Activated CD4-positive, alpha-beta memory T cell treated with anti-CD3 and anti-CD28 coated beads, Interleukin-2, amount 10 ng/mL, durations not matched to agents 7 days and 5 days (primary cell): Measurements from ENCODE around the gene RAD51B. TPM values are rescaled to one million over a fixed set of nuclear protein-coding genes. Genes with fewer than 3 reads are reported as not detected.

ENCODE experiments used
- CTCF ChIA-PET: fragments of 350-600 bp; sonication (Branson Sonifier 250); formaldehyde crosslinking; loops from one replicate; lab custom pipeline; 2021; ENCODE audit warnings: antibody characterized with exemption, inconsistent platforms; lab: Charles Lee
- POLR2A ChIA-PET: fragments of 350-600 bp; sonication (Branson Sonifier 250); formaldehyde crosslinking; loops from one replicate; lab custom pipeline; 2021; ENCODE audit warnings: antibody characterized with exemption; lab: Charles Lee
- DNase-seq: peaks from one replicate; pipeline ENCODE4 v3.0.0-alpha.2; 2020
- H3K27ac Mint-ChIP-seq: one replicate; pipeline ENCODE4 v1.8.0; 2021; ENCODE audit warnings: mild to moderate bottlenecking, mixed read lengths
- H3K27me3 Mint-ChIP-seq: one replicate; pipeline ENCODE4 v1.8.0; 2021; ENCODE audit warnings: mixed read lengths
- H3K36me3 Mint-ChIP-seq: one replicate; pipeline ENCODE4 v1.8.0; 2021; ENCODE audit warnings: low read depth, mixed read lengths
- H3K4me1 Mint-ChIP-seq: one replicate; pipeline ENCODE4 v1.8.0; 2021; ENCODE audit warnings: mixed read lengths
- H3K4me3 Mint-ChIP-seq: one replicate; pipeline ENCODE4 v1.8.0; 2021; ENCODE audit warnings: mild to moderate bottlenecking, mixed read lengths
- H3K9me3 Mint-ChIP-seq: one replicate; pipeline ENCODE4 v1.8.0; 2021; ENCODE audit warnings: mixed read lengths
- total RNA-seq, 2 experiments: library from RNA; stranded (reverse); gene quantifications; one replicate each; pipeline ENCODE4 v1.2.3, GENCODE V29; 2021

The RAD51B gene
- total RNA-seq, 2 experiments from 2014 or later = 33.1 to 40.8 TPM

DNA sequence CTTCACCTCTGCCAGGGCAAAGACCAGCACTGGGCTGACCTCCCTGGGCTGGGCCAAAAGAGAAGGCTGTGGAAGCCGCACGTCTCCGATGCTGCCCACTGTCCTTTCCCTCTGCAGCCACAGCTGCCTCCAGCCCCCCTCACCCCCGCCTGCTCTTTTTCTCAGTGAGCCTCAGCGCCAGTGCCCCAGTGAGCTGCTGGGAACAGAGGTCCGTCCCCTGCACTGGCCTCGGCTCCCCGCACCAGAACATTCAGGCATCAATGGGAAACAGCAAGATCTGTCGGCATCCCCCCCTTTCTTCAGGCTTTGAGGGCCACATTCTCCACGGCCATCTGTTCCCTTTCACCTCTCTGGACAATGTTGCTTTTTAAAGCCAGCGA is 575.2 kb downstream of the RAD51B start:
- no peaks in the 10 kb centered on the region for H3K4me1 Mint-ChIP-seq
- POLR2A ChIA-PET = no interaction called here
- CTCF ChIA-PET = no interaction called here
- H3K27ac Mint-ChIP-seq = no peak overlapping the region
- no peak overlapping the region for H3K4me3 Mint-ChIP-seq
- no peaks in the 10 kb centered on the region for H3K9me3 Mint-ChIP-seq
- no peaks in the 10 kb centered on the region for H3K36me3 Mint-ChIP-seq
- H3K27me3 Mint-ChIP-seq = no peaks in the 10 kb centered on the region
- no peak for DNase-seq

DNA sequence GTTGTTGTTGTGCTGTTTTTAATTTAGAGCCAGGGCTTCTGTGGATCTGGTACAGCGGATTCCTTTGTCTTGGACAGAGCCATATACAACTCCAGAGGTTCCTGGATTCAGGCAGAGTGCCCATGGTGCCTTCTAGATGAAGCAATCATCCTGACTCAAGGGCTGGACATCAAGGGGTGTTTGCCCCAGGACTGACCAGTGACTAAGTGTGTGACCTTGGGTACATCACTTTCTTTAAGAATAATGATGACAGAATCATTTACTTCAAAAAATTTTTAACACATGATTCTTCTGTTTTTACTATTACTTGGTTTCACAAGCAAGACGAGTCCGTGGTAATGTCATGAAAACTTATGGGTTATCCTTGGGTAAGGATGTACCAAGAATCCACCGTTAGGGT is 576.0 kb downstream of the RAD51B start:
- H3K36me3 Mint-ChIP-seq = no peaks in the 10 kb centered on the region
- no peak overlapping the region for H3K27ac Mint-ChIP-seq
- H3K4me3 Mint-ChIP-seq = no peak overlapping the region
- H3K4me1 Mint-ChIP-seq = no peaks in the 10 kb centered on the region
- H3K27me3 Mint-ChIP-seq = no peaks in the 10 kb centered on the region
- H3K9me3 Mint-ChIP-seq = no peaks in the 10 kb centered on the region
- no peak for DNase-seq
- POLR2A ChIA-PET = no interaction called here
- CTCF ChIA-PET = no interaction called here

DNA sequence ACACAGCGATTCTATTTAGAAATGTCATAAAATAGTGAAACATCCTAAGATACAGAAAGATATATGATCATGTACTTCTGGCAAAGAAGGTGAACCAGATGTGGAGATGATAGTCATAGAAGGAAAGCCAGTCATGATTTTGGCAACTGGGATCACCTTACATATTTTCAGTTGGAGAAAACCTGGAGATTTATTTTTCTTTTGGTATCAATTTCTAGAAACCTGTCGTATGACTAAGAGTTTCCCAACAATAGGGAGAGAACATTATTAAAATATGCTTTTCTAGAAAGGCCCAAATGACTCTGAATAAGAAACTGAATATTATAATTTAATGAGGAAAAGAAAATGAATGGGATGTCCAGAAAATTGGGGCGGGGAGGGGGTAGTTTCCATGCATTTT is 576.9 kb downstream of the RAD51B start:
- CTCF ChIA-PET = no interaction called here

DNA sequence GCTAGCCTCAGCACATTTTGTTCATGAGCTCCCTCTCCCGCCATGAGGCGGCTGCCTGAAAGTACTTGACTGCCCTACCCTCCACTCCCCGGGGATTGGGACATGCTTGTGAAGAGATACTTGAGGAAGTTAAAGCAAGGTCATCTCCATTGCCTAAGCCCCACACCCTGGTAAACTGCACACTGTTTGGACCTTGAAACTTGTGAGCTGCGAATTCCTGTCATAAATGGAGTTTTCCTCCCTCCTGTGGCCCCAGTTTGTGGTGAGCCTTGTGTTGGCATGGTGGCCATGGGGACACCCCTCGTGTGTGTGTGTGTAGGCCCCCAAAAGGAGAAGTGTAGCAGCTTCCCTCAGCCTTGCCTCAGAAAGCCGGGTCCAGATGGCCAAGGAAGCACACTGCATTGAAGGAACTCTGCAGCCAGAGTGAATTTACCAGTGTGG is 577.8 kb downstream of the RAD51B start:
- Mint-ChIP-seq H3K27ac (no peak overlapping the region), H3K9me3 (no peaks in the 10 kb centered on the region), H3K27me3 (no peaks in the 10 kb centered on the region), H3K4me3 (no peak overlapping the region), H3K4me1 (peaks cover 5% of the 10 kb centered on the region), H3K36me3 (no peaks in the 10 kb centered on the region)
- no peak for DNase-seq
- ChIA-PET POLR2A (no interaction called here), CTCF (no interaction called here)

More for the DNA sequence above, 576.9 kb downstream of the RAD51B start:
- H3K36me3 Mint-ChIP-seq = no peaks in the 10 kb centered on the region
- peaks cover 2% of the 10 kb centered on the region for H3K4me1 Mint-ChIP-seq
- no peak for DNase-seq
- POLR2A ChIA-PET = no interaction called here
- H3K27me3 Mint-ChIP-seq = no peaks in the 10 kb centered on the region
- no peak overlapping the region for H3K4me3 Mint-ChIP-seq
- no peak overlapping the region for H3K27ac Mint-ChIP-seq
- H3K9me3 Mint-ChIP-seq = no peaks in the 10 kb centered on the region

DNA sequence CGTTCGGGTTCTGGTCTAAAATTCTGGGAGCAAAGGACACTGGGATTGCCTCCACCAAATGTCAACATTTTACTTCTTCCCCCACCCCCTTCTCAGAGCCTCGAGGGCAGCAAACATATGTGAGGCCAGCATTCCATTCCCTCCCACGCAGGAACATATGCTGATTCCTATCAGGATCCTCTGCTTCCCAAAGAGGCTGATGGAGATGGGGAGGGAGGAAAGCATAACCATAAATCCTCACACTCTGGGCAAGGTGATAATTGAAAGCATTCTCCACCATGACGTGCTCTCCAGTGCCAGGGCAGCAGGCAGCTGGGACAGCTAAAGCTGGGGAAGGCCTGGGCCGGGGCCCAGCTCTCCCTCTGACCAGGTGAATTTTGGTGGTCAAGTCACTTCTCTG is 578.2 kb downstream of the RAD51B start:
- no peaks in the 10 kb centered on the region for H3K36me3 Mint-ChIP-seq
- H3K27me3 Mint-ChIP-seq = no peaks in the 10 kb centered on the region
- peaks cover 5% of the 10 kb centered on the region for H3K4me1 Mint-ChIP-seq
- no peak for DNase-seq
- ChIA-PET POLR2A (no interaction called here), CTCF (no interaction called here)
- H3K27ac Mint-ChIP-seq = no peak overlapping the region
- H3K9me3 Mint-ChIP-seq = no peaks in the 10 kb centered on the region
- H3K4me3 Mint-ChIP-seq = no peak overlapping the region

DNA sequence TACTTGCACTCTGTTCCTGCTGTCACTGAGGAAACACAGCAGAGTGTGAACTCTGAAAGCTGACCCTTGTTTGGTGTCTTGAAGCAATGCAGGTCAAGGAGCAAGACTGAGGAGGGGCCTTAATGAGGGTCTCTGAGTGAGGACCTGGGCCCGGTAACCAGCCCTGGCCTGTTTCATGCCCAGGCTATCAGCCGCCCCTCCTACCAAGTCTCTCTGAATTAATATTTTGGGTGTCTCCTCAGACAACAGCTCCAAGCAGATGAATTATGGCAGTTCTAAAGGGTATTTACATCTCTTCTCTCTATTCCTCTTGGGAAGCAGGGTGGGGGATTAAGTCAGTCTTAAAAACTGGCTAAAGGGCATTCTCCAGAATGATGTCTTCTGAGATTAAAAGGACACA is 578.8 kb downstream of the RAD51B start:
- Mint-ChIP-seq H3K36me3 (no peaks in the 10 kb centered on the region), H3K27me3 (no peaks in the 10 kb centered on the region), H3K4me1 (peaks cover 5% of the 10 kb centered on the region), H3K4me3 (no peak overlapping the region), H3K27ac (no peak overlapping the region), H3K9me3 (no peaks in the 10 kb centered on the region)
- ChIA-PET CTCF (no interaction called here), POLR2A (no interaction called here)
- DNase-seq = no peak

DNA sequence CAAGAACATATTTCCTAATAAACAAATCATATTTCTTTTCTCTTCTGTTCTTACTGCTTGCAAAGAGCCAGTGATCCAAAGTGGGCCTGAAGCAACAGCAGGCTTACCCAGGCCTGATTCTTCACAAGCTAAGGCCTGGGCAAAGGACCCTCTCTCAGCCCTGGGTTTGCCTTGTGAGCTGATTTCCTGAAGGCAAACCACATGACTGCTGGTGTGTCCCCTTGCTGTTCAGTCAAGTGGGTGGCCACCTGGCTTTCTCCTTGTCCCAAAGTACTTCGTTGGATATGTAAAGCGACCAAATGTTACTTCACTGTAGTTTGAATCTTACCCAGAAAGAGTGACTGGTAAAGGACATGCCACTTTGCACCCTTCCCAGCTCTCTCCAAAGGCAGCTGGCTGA is 580.4 kb downstream of the RAD51B start:
- no peaks in the 10 kb centered on the region for H3K9me3 Mint-ChIP-seq
- H3K4me1 Mint-ChIP-seq = peaks cover 18% of the 10 kb centered on the region
- DNase-seq = no peak
- no peaks in the 10 kb centered on the region for H3K27me3 Mint-ChIP-seq
- H3K36me3 Mint-ChIP-seq = no peaks in the 10 kb centered on the region
- no peak overlapping the region for H3K27ac Mint-ChIP-seq
- H3K4me3 Mint-ChIP-seq = no peak overlapping the region
- ChIA-PET POLR2A (no interaction called here), CTCF (no interaction called here)

DNA sequence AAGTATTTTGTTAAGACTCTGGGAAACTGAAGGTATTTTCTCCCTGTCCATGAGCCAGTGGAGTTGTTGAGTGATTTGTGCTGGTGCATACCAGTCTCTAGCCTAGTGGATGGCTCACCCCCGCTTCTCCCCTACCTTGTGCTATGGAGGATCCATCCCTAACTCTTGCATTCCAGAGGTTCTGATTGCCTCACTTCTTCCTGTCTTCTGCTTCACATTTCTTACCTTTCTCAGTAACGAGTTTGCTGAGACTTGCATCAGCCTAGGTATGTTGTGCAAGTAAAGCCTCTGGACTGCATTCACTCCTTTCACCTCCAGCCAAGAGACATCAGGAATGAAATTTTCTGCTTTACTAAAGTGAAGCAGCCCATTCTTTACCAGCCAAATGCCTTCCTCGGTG is 581.7 kb downstream of the RAD51B start:
- DNase-seq = no peak
- CTCF ChIA-PET = no interaction called here
- POLR2A ChIA-PET = no interaction called here
- peaks cover 18% of the 10 kb centered on the region for H3K4me1 Mint-ChIP-seq
- H3K27ac Mint-ChIP-seq = no peak overlapping the region
- no peak overlapping the region for H3K4me3 Mint-ChIP-seq
- no peaks in the 10 kb centered on the region for H3K27me3 Mint-ChIP-seq
- H3K36me3 Mint-ChIP-seq = no peaks in the 10 kb centered on the region
- H3K9me3 Mint-ChIP-seq = no peaks in the 10 kb centered on the region

DNA sequence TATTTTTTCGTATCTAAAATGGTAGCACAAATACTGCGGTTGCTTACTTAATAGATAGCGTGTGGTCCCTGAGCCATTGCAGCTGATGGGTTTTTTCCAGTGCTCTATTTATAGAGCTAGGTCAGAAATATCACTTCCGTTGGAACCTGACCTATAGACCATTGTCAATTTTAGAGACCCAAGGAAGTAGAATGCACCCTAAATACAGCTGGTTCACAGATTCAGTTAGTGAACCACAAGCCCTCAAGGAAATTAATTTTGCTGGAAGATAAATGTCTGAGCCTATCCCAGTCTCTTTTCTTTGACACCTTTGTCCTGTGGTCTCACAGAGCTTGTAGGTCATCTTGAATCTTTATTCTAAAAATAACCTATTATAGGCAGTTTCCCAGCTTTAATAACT is 582.3 kb downstream of the RAD51B start:
- ChIA-PET CTCF (no interaction called here), POLR2A (interaction anchor here (0.9 kb wide), 1 partner anchor 391 kb away, joined by 3 read pairs; the partner anchor contains the start of gene ZFP36L1)
- H3K27ac Mint-ChIP-seq = no peak overlapping the region
- DNase-seq = no peak
- no peaks in the 10 kb centered on the region for H3K27me3 Mint-ChIP-seq
- H3K4me1 Mint-ChIP-seq = peaks cover 18% of the 10 kb centered on the region
- no peaks in the 10 kb centered on the region for H3K36me3 Mint-ChIP-seq
- no peak overlapping the region for H3K4me3 Mint-ChIP-seq
- H3K9me3 Mint-ChIP-seq = no peaks in the 10 kb centered on the region

DNA sequence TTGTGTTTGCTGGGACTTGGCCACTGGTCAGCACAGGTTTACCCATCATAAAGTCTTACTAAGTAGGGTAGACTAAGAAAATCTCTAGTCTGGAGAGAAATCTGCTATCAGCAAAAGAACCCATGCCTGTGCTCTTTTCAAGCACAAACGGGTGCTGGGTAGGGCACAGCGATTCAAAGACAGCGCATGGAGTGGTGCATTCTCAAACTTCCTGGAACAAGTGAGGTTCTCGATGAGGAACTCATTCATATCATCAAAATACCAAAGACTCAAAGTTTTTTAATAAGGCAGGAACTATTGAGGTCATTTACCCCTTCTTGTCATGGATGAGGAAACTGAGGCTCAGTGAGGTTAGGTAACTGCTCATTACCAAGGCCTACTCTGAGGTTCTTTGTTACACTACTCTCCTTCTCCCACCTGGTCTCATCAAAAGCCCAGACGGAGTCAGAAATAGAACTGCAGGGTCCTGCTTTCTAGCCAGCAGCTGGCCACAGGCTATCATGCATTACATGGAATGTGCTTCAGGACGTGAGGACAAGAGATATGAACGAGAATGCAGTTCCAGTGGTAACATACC is 583.0 kb downstream of the RAD51B start:
- no peaks in the 10 kb centered on the region for H3K27me3 Mint-ChIP-seq
- ChIA-PET CTCF (no interaction called here), POLR2A (interaction anchor here (0.9 kb wide), 1 partner anchor 390 kb away, joined by 3 read pairs; the partner anchor contains the start of gene ZFP36L1)
- no peaks in the 10 kb centered on the region for H3K36me3 Mint-ChIP-seq
- peaks cover 18% of the 10 kb centered on the region for H3K4me1 Mint-ChIP-seq
- H3K27ac Mint-ChIP-seq = no peak overlapping the region
- DNase-seq = no peak
- no peak overlapping the region for H3K4me3 Mint-ChIP-seq
- H3K9me3 Mint-ChIP-seq = no peaks in the 10 kb centered on the region

DNA sequence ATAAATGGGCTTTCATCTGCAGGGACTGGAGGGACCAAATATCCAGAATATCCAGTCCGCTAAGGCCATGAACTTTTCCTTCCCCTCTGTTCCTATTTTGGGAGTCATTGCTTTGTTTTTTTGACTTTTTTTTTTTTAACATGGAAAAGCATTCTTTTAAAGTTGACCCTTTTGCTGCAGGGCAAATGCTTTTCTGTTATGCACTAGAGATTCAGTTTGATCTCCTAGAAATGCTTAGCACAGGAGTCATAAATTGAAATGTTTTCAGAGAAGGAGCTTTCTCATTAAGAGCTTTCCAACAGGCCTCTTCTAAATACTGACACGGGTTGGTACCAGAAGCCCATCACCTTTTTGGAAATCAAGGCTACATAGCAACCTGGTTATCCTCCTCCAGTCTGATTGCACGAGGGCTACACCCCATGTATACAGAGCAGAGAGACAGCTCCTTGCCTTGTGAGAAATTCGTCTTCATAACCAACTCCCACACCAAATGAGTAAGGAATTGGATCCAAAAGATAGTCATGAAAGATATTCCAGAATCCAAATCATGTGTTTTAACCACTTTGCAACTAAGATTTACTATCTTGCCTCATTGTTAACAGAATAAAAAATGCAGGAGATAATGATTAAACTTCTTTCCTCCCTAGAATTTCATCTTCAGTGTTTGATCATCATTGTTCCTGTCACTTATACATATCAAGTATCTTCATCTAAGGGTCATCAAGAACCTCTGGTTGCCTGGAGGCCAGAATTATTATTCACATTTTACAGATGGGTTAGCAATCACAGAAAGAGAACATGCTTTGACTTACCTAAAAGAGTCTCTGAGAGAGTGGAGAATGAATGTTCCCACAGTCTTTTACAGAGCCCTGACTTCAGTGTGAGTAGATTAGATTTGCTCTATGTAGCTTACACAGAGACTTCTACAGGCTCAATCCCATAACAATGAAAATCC is 583.9 kb downstream of the RAD51B start:
- H3K27me3 Mint-ChIP-seq = no peaks in the 10 kb centered on the region
- no peaks in the 10 kb centered on the region for H3K9me3 Mint-ChIP-seq
- no peak overlapping the region for H3K27ac Mint-ChIP-seq
- H3K36me3 Mint-ChIP-seq = no peaks in the 10 kb centered on the region
- ChIA-PET POLR2A (no interaction called here), CTCF (interaction anchor here (1.2 kb wide), 1 partner anchor 387 kb away, joined by 3 read pairs; no protein-coding TSS in a partner anchor)
- no peak for DNase-seq
- no peak overlapping the region for H3K4me3 Mint-ChIP-seq
- peaks cover 22% of the 10 kb centered on the region for H3K4me1 Mint-ChIP-seq

DNA sequence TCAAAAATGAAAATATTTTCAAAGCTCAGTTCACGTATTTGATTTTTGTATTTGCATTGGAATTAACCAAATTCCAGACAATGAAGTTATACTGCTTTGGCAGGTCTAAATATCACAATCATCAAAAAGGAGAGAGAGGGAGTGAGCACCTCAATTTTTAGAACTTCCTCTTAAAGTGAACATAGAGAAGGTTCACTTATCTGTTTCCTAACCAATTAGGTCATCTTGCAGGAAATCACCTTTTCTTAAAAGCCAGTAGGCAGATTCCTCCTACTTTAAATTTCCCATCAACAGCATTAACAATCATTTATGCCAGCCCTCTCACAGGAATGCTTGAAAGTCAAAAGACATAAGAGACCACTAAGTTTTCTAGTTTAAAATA is 584.6 kb downstream of the RAD51B start:
- H3K9me3 Mint-ChIP-seq = no peaks in the 10 kb centered on the region
- ChIA-PET POLR2A (interaction anchor here (1.5 kb wide), 1 partner anchor 29 kb away, joined by 5 read pairs; no protein-coding TSS in a partner anchor), CTCF (interaction anchor here (1.2 kb wide), 1 partner anchor 386 kb away, joined by 3 read pairs; no protein-coding TSS in a partner anchor)
- H3K27me3 Mint-ChIP-seq = no peaks in the 10 kb centered on the region
- H3K4me3 Mint-ChIP-seq = no peak overlapping the region
- no peak overlapping the region for H3K27ac Mint-ChIP-seq
- peaks cover 24% of the 10 kb centered on the region for H3K4me1 Mint-ChIP-seq
- H3K36me3 Mint-ChIP-seq = no peaks in the 10 kb centered on the region
- no peak for DNase-seq

DNA sequence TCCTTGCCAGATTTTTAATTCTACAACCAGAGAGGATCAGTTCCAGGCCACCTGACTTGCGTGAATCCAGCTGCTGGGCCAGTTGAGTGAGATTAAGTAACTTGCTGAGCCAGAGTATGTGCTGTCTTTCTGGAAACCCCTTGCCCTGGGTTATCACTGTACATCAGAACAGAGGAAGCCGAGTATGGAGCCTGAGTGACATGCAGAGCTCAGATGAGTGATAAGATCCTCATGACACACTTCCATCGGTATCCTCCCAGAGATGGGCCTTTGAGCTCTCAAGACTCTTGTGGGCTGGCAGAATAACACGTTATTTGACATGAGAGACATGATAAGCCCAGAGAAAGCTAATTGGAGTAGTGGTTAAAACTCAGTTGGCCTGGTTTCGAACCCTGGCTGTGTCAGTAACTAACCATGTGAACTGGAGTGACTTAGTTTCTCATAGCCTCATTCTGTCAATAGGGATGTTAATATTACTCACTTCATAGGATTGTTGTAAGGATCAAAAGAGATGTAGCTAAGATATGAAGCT is 585.1 kb downstream of the RAD51B start:
- POLR2A ChIA-PET = interaction anchor here (1.5 kb wide), 1 partner anchor 29 kb away, joined by 5 read pairs; no protein-coding TSS in a partner anchor
- Mint-ChIP-seq H3K9me3 (no peaks in the 10 kb centered on the region), H3K27ac (no peak overlapping the region), H3K4me1 (peaks cover 24% of the 10 kb centered on the region), H3K4me3 (no peak overlapping the region), H3K27me3 (no peaks in the 10 kb centered on the region), H3K36me3 (no peaks in the 10 kb centered on the region)
- CTCF ChIA-PET = interaction anchor here (0.6 kb wide), 1 partner anchor 326 kb away, joined by 3 read pairs; no protein-coding TSS in a partner anchor
- DNase-seq = no peak
